Trophoblast cell (in vitro differentiated cells and primary cell): ENCODE data around the gene SECISBP2L.

ENCODE experiments used
- DNase-seq, 2 donors: peaks; one replicate each; pipeline ENCODE4 v3.0.0-alpha.2; 2016
- H2AFZ ChIP-seq: 2 replicates; pipeline ENCODE4 v1.6.1; 2013; ENCODE audit warnings: low read length, moderate library complexity, mild to moderate bottlenecking; ENCODE audit not compliant: insufficient read depth, poor library complexity
- H2AK5ac ChIP-seq: 2 replicates; pipeline ENCODE4 v1.6.1; 2013; ENCODE audit warnings: mild to moderate bottlenecking, low read length
- H2BK120ac ChIP-seq: 2 replicates; pipeline ENCODE4 v1.6.1; 2013; ENCODE audit warnings: low read length, mild to moderate bottlenecking, moderate library complexity; ENCODE audit not compliant: insufficient read depth, poor library complexity
- H2BK12ac ChIP-seq: 2 replicates; pipeline ENCODE4 v1.6.1; 2013; ENCODE audit warnings: mild to moderate bottlenecking, low read length, moderate library complexity
- H2BK5ac ChIP-seq: 2 replicates; pipeline ENCODE4 v1.6.1; 2013; ENCODE audit warnings: low read length, low read depth, moderate library complexity, mild to moderate bottlenecking; ENCODE audit not compliant: poor library complexity
- H3K14ac ChIP-seq: 2 replicates; pipeline ENCODE4 v1.6.1; 2013; ENCODE audit warnings: mild to moderate bottlenecking, low read length
- H3K18ac ChIP-seq: 2 replicates; pipeline ENCODE4 v1.6.1; 2013; ENCODE audit warnings: mild to moderate bottlenecking, low read length
- H3K23ac ChIP-seq: 2 replicates; pipeline ENCODE4 v1.6.1; 2013; ENCODE audit warnings: low read length
- H3K27ac ChIP-seq: 2 replicates; pipeline ENCODE4 v1.5.1; 2013; ENCODE audit warnings: low read depth, mild to moderate bottlenecking, inconsistent platforms, low read length, moderate library complexity
- H3K27me3 ChIP-seq: 2 replicates; pipeline ENCODE4 v1.6.1; 2013; ENCODE audit warnings: inconsistent platforms, mild to moderate bottlenecking, low read length, moderate library complexity; ENCODE audit not compliant: insufficient read depth
- H3K36me3 ChIP-seq, 2 experiments: 1 replicate in 1 of 2; 2 replicates in 1 of 2; pipeline ENCODE4 v1.6.1; 2013; ENCODE audit warnings: low read length in 2 of 2, mild to moderate bottlenecking in 2 of 2, moderate library complexity in 1 of 2; ENCODE audit not compliant: insufficient read depth in 2 of 2, control insufficient read depth in 1 of 2
- H3K4ac ChIP-seq: 2 replicates; pipeline ENCODE4 v1.6.1; 2013; ENCODE audit warnings: low read depth, mild to moderate bottlenecking, low read length, moderate library complexity
- H3K4me1 ChIP-seq, 2 experiments: 1 replicate in 1 of 2; 2 replicates in 1 of 2; pipeline ENCODE4 v1.6.1; 2013; ENCODE audit warnings: low read length in 2 of 2, mild to moderate bottlenecking in 2 of 2, moderate library complexity in 1 of 2; ENCODE audit not compliant: insufficient read depth in 2 of 2, control insufficient read depth in 1 of 2
- H3K4me2 ChIP-seq: 2 replicates; pipeline ENCODE4 v1.6.1; 2013; ENCODE audit warnings: inconsistent platforms, mild to moderate bottlenecking, low read length, moderate library complexity
- H3K4me3 ChIP-seq: 2 replicates; pipeline ENCODE4 v1.5.1; 2013; ENCODE audit warnings: mild to moderate bottlenecking, low read depth, low read length, inconsistent platforms
- H3K79me1 ChIP-seq: one replicate; pipeline ENCODE4 v1.6.1; 2013; ENCODE audit warnings: low read length
- H3K79me2 ChIP-seq: 2 replicates; pipeline ENCODE4 v1.6.1; 2013; ENCODE audit warnings: low read length, mild to moderate bottlenecking; ENCODE audit not compliant: control insufficient read depth, insufficient read depth, poor library complexity
- H3K9ac ChIP-seq: 2 replicates; pipeline ENCODE4 v1.6.1; 2013; ENCODE audit warnings: mild to moderate bottlenecking, low read length
- H3K9me3 ChIP-seq: 2 replicates; pipeline ENCODE4 v1.6.1; 2013; ENCODE audit warnings: low read depth, mild to moderate bottlenecking, control low read depth, inconsistent platforms, low read length; ENCODE audit not compliant: insufficient read depth
- H4K12ac ChIP-seq: 2 replicates; pipeline ENCODE4 v1.6.1; 2013; ENCODE audit warnings: low read depth, mild to moderate bottlenecking, low read length, moderate library complexity
- H4K8ac ChIP-seq: 2 replicates; pipeline ENCODE4 v1.6.1; 2013; ENCODE audit warnings: low read depth, mild to moderate bottlenecking, low read length, moderate library complexity
- H4K91ac ChIP-seq: one replicate; pipeline ENCODE4 v1.6.1; 2013; ENCODE audit warnings: low read depth, mild to moderate bottlenecking, low read length, moderate library complexity
- WGBS: extraction: QIAGEN DNeasy Blood & Tissue Kit; methylation state at CpG from one replicate; pipeline ENCODE4 v1.1.7; 2013; ENCODE audit warnings: missing lambda C conversion rate; ENCODE audit not compliant: insufficient read length, insufficient coverage; ENCODE audit errors: extremely low coverage; 5-methylcytosine and 5-hydroxymethylcytosine counted together

SECISBP2L gene

GRCh38 chr15:49064884-49065283 lies 18.6 kb upstream of the SECISBP2L start:
- no peaks in the 10 kb centered on the region for H3K27me3 ChIP-seq
- no peak overlapping the region for H3K4me3 ChIP-seq
- H4K91ac ChIP-seq, result no peak overlapping the region
- H3K36me3 ChIP-seq, result no peaks in the 10 kb centered on the region
- no peak overlapping the region for H2BK12ac ChIP-seq
- peaks cover 2% of the 10 kb centered on the region for H3K79me2 ChIP-seq
- H2BK120ac ChIP-seq, result peak overlapping the region; percentile 47
- no peaks in the 10 kb centered on the region for H3K9me3 ChIP-seq
- H3K4me2 ChIP-seq, result peak overlapping the region; percentile 7
- H4K8ac ChIP-seq, result no peak overlapping the region
- H2BK5ac ChIP-seq, result no peak overlapping the region
- no peak overlapping the region for H3K14ac ChIP-seq
- H4K12ac ChIP-seq, result no peak overlapping the region
- no peak overlapping the region for H3K23ac ChIP-seq
- no peak overlapping the region for H2AK5ac ChIP-seq
- H2AFZ ChIP-seq, result no peak overlapping the region
- peaks cover 25 to 39% of the 10 kb centered on the region in 2 experiments for H3K4me1 ChIP-seq
- H3K9ac ChIP-seq, result no peak overlapping the region
- no peak overlapping the region for H3K18ac ChIP-seq
- H3K79me1 ChIP-seq, result peaks cover 19% of the 10 kb centered on the region
- no CpG with 5 or more reads among the region's 3 CpGs for WGBS
- DNase-seq, result peak in 1 of 2 donors; percentile 29
- no peak overlapping the region for H3K4ac ChIP-seq
- no peak overlapping the region for H3K27ac ChIP-seq

GRCh38 chr15:49064281-49064653 lies 18.0 kb upstream of the SECISBP2L start:
- Histone ChIP-seq H3K27me3 (no peaks in the 10 kb centered on the region), H3K79me2 (peaks cover 2% of the 10 kb centered on the region), H3K9ac (no peak overlapping the region), H2BK120ac (no peak overlapping the region), H3K4ac (no peak overlapping the region), H4K91ac (no peak overlapping the region), H4K12ac (no peak overlapping the region), H3K9me3 (no peaks in the 10 kb centered on the region), H2AK5ac (no peak overlapping the region), H3K4me3 (no peak overlapping the region), H4K8ac (no peak overlapping the region), H3K36me3 (no peaks in the 10 kb centered on the region), H2BK12ac (no peak overlapping the region), H3K27ac (peak overlapping the region; percentile 71), H3K79me1 (peaks cover 19% of the 10 kb centered on the region), H3K14ac (no peak overlapping the region), H2AFZ (no peak overlapping the region), H3K4me1 (peaks cover 25 to 39% of the 10 kb centered on the region in 2 experiments), H3K4me2 (peak overlapping the region; percentile 26), H3K18ac (no peak overlapping the region), H3K23ac (no peak overlapping the region), H2BK5ac (no peak overlapping the region)
- WGBS, result no CpG with 5 or more reads among the region's 3 CpGs
- DNase-seq, result peak in 1 of 2 donors; percentile 56

DNA sequence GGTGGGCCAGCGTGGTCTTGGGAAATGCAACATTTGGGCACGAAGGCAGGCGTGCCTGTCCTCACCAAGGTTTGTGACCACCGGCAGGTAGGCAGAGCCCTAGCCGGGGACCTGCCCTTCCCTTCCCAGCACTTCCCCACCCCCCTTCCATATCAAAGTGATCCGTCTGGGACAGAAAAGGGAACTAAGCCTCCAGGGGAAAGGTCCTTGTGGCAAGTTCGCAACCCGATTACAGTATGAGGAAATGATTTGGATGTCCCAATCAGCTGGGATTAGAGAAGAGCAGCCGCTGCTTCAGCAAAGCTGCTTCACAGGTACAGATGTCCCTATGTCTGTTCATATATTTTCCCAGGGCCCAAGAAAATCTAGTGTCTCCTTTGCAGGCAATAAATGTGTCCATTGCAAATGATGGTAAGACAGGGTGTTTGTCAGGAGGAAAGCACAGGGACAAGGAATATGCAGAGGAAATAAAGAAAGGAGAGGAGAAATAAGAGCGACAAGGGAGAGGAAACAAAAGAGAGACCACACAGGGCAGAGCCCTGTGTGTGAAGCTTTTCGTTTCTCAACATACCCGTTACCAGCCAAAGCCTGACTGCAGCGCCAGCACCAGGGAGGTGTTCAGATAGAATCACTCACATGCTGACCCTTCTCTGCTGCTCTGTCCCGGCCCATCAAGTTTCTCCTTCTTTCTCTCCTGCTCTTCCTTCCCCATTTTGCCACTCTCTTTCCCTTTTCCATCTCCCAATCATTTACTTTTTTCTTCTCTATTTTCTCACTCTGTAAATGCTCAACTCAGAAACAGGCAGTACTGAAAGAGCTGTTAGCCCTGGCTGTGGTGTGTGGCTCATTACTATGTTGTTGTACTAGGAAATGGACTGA lies 17.4 kb upstream of the SECISBP2L start:
- H2BK12ac ChIP-seq, result peak overlapping the region; percentile 67
- peak overlapping the region; percentile 71 for H3K27ac ChIP-seq
- H3K9me3 ChIP-seq, result no peaks in the 10 kb centered on the region
- no peak overlapping the region for H3K23ac ChIP-seq
- H3K4ac ChIP-seq, result no peak overlapping the region
- peak overlapping the region; percentile 3 for H2BK5ac ChIP-seq
- H2AK5ac ChIP-seq, result no peak overlapping the region
- H3K9ac ChIP-seq, result peak overlapping the region; percentile 22
- no peaks in the 10 kb centered on the region for H3K27me3 ChIP-seq
- H3K14ac ChIP-seq, result peak overlapping the region; percentile 26
- WGBS, result no CpG with 5 or more reads among the region's 14 CpGs
- peaks cover 25 to 39% of the 10 kb centered on the region in 2 experiments for H3K4me1 ChIP-seq
- no peak overlapping the region for H3K4me3 ChIP-seq
- peaks cover 19% of the 10 kb centered on the region for H3K79me1 ChIP-seq
- DNase-seq, result peak in 1 of 2 donors; percentile 30
- no peak overlapping the region for H4K12ac ChIP-seq
- H4K8ac ChIP-seq, result no peak overlapping the region
- no peaks in the 10 kb centered on the region for H3K36me3 ChIP-seq
- H3K4me2 ChIP-seq, result peak overlapping the region; percentile 26
- H3K79me2 ChIP-seq, result peaks cover 2% of the 10 kb centered on the region
- H4K91ac ChIP-seq, result peak overlapping the region; percentile 64
- H2AFZ ChIP-seq, result no peak overlapping the region
- H2BK120ac ChIP-seq, result no peak overlapping the region
- H3K18ac ChIP-seq, result no peak overlapping the region

GRCh38 chr15:49062900-49063299 lies 16.7 kb upstream of the SECISBP2L start:
- Histone ChIP-seq H3K27ac (no peak overlapping the region), H3K9me3 (no peaks in the 10 kb centered on the region), H3K36me3 (no peaks in the 10 kb centered on the region), H3K4ac (no peak overlapping the region), H3K27me3 (no peaks in the 10 kb centered on the region), H2BK120ac (peak overlapping the region; percentile 10), H3K18ac (peak overlapping the region; percentile 60), H2AFZ (peak overlapping the region; percentile 47), H2BK5ac (no peak overlapping the region), H4K91ac (peak overlapping the region; percentile 21), H3K79me1 (peaks cover 19% of the 10 kb centered on the region), H3K79me2 (peaks cover 2% of the 10 kb centered on the region), H4K8ac (peak overlapping the region; percentile 29), H3K4me2 (no peak overlapping the region), H3K9ac (no peak overlapping the region), H2BK12ac (peak overlapping the region; percentile 67), H3K23ac (no peak overlapping the region), H3K4me1 (peaks cover 25 to 39% of the 10 kb centered on the region in 2 experiments), H3K4me3 (no peak overlapping the region), H3K14ac (peak overlapping the region; percentile 62), H4K12ac (no peak overlapping the region), H2AK5ac (peak overlapping the region; percentile 71)
- no peak for DNase-seq
- WGBS, result no CpG with 5 or more reads among the region's 13 CpGs
